HL-60 (cell line): Measurements from ENCODE around the gene KAZN.

Source experiments
- DNase-seq, 2 experiments: peaks; one replicate each; pipeline ENCODE4 v3.0.0-alpha.2; 2010 to 2020; ENCODE audit warnings: low read depth in 1 of 2, low spot score in 1 of 2
- H3K27ac ChIP-seq: fragments of 250-450 bp; sonication (Bioruptor Pico); replicated peaks from 2 replicates; pipeline ENCODE4 v1.5.1; 2020; ENCODE audit warnings: mild to moderate bottlenecking, moderate library complexity
- H3K27me3 ChIP-seq: fragments of 250-450 bp; sonication (Bioruptor Pico); 2 replicates; pipeline ENCODE4 v1.5.1; 2021; ENCODE audit warnings: mild to moderate bottlenecking, moderate library complexity; ENCODE audit not compliant: insufficient read depth, poor library complexity, severe bottlenecking
- H3K4me3 ChIP-seq: replicated peaks from 2 replicates; pipeline ENCODE4 v1.5.1; 2011; ENCODE audit warnings: mild to moderate bottlenecking, control low read depth, low read length; ENCODE audit not compliant: insufficient read depth
- CTCF ChIP-seq: IDR thresholded peaks from one replicate; pipeline ENCODE4 v1.5.1; 2011; ENCODE audit warnings: low read length, control low read depth, inconsistent platforms; ENCODE audit not compliant: insufficient read depth
- GABPA ChIP-seq: IDR thresholded peaks from 2 replicates; pipeline ENCODE4 v1.6.1; 2012; ENCODE audit warnings: low read depth
- POLR2AphosphoS5 ChIP-seq: IDR thresholded peaks from 2 replicates; pipeline ENCODE4 v1.6.1; 2012; ENCODE audit warnings: low read depth
- REST ChIP-seq: IDR thresholded peaks from 2 replicates; pipeline ENCODE4 v1.6.1; 2012; ENCODE audit warnings: low read depth; ENCODE audit not compliant: insufficient replicate concordance
- SPI1 ChIP-seq: IDR thresholded peaks from 2 replicates; pipeline ENCODE4 v1.6.1; 2012; ENCODE audit warnings: low read depth, mild to moderate bottlenecking, borderline replicate concordance

KAZN gene

GRCh38 chr1:15160626-15161025 lies 562.1 kb downstream of the KAZN start:
- no peak overlapping the region for H3K27ac ChIP-seq
- DNase-seq = no peak

GRCh38 chr1:15167386-15167785 lies 568.9 kb downstream of the KAZN start:
- Histone ChIP-seq H3K4me3 (no peak overlapping the region), H3K27ac (no peak overlapping the region), H3K27me3 (peaks cover 4% of the 10 kb centered on the region)
- no peak for DNase-seq
- TF ChIP-seq REST = no peak

More at GRCh38 chr1:15160626-15161025, 562.1 kb downstream of the KAZN start:
- Histone ChIP-seq H3K27me3 (peaks cover 2% of the 10 kb centered on the region), H3K4me3 (no peak overlapping the region)
- TF ChIP-seq GABPA (no peak), SPI1 (no peak), POLR2AphosphoS5 (no peak), REST (no peak), CTCF (no peak)
